RWPE1 (cell line): ENCODE measurements around the gene SCAPER.

Experiments used
- CTCF ChIA-PET: fragments of 350-600 bp; sonication (Branson Sonifier 250); formaldehyde crosslinking; extraction: SDS; loops from one replicate; lab custom pipeline; 2021; lab: Yijun Ruan, JAX
- POLR2A ChIA-PET: fragments of 400-600 bp; formaldehyde crosslinking; extraction: SDS; loops from one replicate; lab custom pipeline; 2020; ENCODE audit warnings: antibody characterized with exemption; ENCODE audit not compliant: low non-redundant PET; lab: Yijun Ruan, JAX
- DNase-seq: peaks from one replicate; pipeline ENCODE4 v3.0.0; 2012; ENCODE audit warnings: low spot score
- H3K27ac ChIP-seq: fragments of 450-650 bp; 2 replicates; pipeline ENCODE4 v1.5.1; 2017
- CTCF ChIP-seq: fragments of 450-650 bp; conservative IDR thresholded peaks from 2 replicates; pipeline ENCODE4 v1.5.1; 2017; ENCODE audit warnings: low read depth, mild to moderate bottlenecking

SCAPER gene

GRCh38 chr15:76935620-76936019 is 30.5 kb upstream of the SCAPER start:
- no peak for TF ChIP-seq CTCF
- H3K27ac ChIP-seq: no peak overlapping the region
- no peak for DNase-seq
- ChIA-PET CTCF (interaction anchor here (1.2 kb wide), 1 partner anchor 32 kb away, joined by 3 read pairs; no protein-coding TSS in a partner anchor), POLR2A (interaction anchor here (0.6 kb wide), 1 partner anchor 46 kb away, joined by 3 read pairs; no protein-coding TSS in a partner anchor)

- ChIA-PET CTCF (interaction anchor here (0.6 kb wide), 1 partner anchor 91 kb away, joined by 4 read pairs; no protein-coding TSS in a partner anchor), POLR2A (no interaction called here)
- H3K27ac ChIP-seq: peak overlapping the region; percentile 71
- TF ChIP-seq CTCF: no peak
- DNase-seq: no peak
Observed at GRCh38 chr15:76932135-76932966, 27.2 kb upstream of the SCAPER start.

- no peak for TF ChIP-seq CTCF
- DNase-seq: peak; percentile 95
- ChIA-PET POLR2A (no interaction called here), CTCF (interaction anchor here (0.6 to 0.7 kb wide), 3 partner anchors 21 to 92 kb away, joined by 3 to 4 read pairs (median 4); no protein-coding TSS in a partner anchor)
- peak within 1 kb of the TSS; percentile 71 for H3K27ac ChIP-seq
Observed at GRCh38 chr15:76931397-76932134, 26.4 kb upstream of the SCAPER start, which contains the start of gene RCN2. Gene RCN2 (plus strand): TSS chr15:76931749. CDS start chr15:76931842, 93 bp downstream.

- H3K27ac ChIP-seq: peak overlapping the region; percentile 71
- CTCF ChIA-PET: interaction anchor here (0.6 to 0.7 kb wide), 2 partner anchors 21 to 57 kb away, joined by 3 to 4 read pairs; no protein-coding TSS in a partner anchor
- TF ChIP-seq CTCF: no peak
- no peak for DNase-seq
- POLR2A ChIA-PET: no interaction called here
Observed at GRCh38 chr15:76930831-76931396, 25.8 kb upstream of the SCAPER start.

GRCh38 chr15:76929011-76929760 is 24.0 kb upstream of the SCAPER start:
- CTCF ChIA-PET: interaction anchor here (0.7 kb wide), 1 partner anchor 232 kb away, joined by 3 read pairs; no protein-coding TSS in a partner anchor
- no peak for DNase-seq
- TF ChIP-seq CTCF: no peak
- no peak overlapping the region for H3K27ac ChIP-seq
- POLR2A ChIA-PET: no interaction called here
